Stimulated activated CD8-positive, alpha-beta memory T cell treated with anti-CD3 and anti-CD28 coated beads, Interleukin-7, amount 100 ng/mL, for 1 hour (primary cell): ENCODE results near the gene CTNND2.

Source experiments
- DNase-seq, 2 donors: peaks; one replicate each; pipeline ENCODE4 v3.0.0-alpha.2; 2020; ENCODE audit warnings: low read depth in 2 of 2

Gene CTNND2, protein sequence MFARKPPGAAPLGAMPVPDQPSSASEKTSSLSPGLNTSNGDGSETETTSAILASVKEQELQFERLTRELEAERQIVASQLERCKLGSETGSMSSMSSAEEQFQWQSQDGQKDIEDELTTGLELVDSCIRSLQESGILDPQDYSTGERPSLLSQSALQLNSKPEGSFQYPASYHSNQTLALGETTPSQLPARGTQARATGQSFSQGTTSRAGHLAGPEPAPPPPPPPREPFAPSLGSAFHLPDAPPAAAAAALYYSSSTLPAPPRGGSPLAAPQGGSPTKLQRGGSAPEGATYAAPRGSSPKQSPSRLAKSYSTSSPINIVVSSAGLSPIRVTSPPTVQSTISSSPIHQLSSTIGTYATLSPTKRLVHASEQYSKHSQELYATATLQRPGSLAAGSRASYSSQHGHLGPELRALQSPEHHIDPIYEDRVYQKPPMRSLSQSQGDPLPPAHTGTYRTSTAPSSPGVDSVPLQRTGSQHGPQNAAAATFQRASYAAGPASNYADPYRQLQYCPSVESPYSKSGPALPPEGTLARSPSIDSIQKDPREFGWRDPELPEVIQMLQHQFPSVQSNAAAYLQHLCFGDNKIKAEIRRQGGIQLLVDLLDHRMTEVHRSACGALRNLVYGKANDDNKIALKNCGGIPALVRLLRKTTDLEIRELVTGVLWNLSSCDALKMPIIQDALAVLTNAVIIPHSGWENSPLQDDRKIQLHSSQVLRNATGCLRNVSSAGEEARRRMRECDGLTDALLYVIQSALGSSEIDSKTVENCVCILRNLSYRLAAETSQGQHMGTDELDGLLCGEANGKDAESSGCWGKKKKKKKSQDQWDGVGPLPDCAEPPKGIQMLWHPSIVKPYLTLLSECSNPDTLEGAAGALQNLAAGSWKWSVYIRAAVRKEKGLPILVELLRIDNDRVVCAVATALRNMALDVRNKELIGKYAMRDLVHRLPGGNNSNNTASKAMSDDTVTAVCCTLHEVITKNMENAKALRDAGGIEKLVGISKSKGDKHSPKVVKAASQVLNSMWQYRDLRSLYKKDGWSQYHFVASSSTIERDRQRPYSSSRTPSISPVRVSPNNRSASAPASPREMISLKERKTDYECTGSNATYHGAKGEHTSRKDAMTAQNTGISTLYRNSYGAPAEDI (N-terminal part only)

DNA sequence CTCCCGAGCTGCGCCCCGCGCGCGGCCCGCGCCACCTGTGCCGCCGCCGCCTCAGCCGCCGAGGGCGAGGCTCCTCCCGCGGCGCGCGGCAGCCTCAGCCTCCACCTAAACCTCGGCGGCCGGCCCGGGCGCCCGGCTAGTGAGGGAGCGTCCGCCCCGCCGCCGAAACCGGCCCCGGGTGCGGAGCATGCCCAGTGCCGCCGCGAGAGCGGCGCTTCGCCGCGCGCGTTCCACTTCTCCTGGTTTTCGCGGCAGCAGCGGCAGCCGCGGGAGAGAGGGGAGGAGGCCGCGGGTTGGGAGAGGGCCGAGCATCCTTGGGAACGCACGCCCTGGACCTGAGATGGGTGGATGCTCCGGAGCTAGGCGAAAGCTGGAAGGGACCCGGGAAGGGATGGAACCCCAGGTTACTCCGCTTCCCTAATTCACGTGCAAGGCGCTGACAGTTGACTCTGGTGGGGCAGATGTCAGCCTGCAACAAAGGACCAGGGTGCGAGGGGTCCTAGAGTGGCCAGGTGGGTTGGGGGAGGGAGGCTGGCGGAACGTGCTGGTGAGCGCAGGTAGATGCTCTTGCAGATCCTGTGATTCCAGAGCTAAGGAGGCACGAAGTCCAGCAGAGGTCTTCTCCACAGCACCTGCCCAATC lies at the start of gene CTNND2:
CTNND2 (minus strand) TSS at position 182 of the 642 bp plus-strand sequence. CDS start 593 bp downstream, outside the sequence.
- no peak for DNase-seq

- DNase-seq: no peak
Measured at GRCh38 chr5:11946317-11946716, 42.1 kb upstream of the CTNND2 start.

- DNase-seq: no peak
Measured at GRCh38 chr5:11941566-11941965, 37.3 kb upstream of the CTNND2 start.

GRCh38 chr5:11931638-11932037 lies 27.4 kb upstream of the CTNND2 start:
- no peak for DNase-seq

GRCh38 chr5:11928909-11929308 lies 24.7 kb upstream of the CTNND2 start:
- DNase-seq: no peak

DNA sequence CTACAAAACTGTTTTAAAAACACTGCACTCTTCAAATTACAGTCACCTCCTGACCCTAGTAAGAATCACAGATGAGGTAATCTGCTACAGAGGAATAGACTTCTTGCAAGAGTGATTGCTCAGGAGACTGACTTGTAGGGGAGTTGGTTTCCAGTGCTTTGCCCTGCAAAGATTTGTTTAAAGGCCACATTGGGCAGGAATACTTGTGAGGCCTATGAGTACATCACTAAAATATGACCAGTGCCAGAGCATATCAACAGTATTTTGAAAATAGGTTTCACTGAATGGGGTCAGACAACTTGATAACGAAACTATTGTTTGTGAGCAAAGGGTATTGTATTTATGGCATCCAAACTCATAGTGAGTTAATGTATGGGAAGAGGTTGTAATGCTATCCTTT lies 21.5 kb upstream of the CTNND2 start:
- DNase-seq: no peak

DNA sequence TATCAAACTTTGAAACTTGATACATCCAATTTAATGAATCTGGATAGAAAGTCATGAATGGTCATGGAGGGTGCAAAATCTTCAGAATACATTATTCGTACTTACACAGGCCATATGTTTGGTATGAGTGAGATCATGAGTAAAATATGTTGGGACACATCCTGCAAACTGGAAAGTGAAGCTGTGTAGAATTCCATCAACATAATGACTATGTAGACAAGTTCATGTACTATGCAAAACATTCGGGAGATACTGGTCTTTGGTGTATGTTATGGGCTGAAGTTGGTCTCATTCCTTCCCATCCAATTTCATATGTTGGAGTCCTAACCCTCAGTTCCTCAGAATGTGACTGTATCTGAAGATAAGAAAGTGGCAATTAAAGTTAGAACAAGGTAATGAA lies 18.1 kb upstream of the CTNND2 start:
- no peak for DNase-seq

- no peak for DNase-seq
Measured at GRCh38 chr5:11918463-11919045, 14.3 kb upstream of the CTNND2 start.

- DNase-seq: no peak
Measured at GRCh38 chr5:11909471-11909870, 5.2 kb upstream of the CTNND2 start.

DNA sequence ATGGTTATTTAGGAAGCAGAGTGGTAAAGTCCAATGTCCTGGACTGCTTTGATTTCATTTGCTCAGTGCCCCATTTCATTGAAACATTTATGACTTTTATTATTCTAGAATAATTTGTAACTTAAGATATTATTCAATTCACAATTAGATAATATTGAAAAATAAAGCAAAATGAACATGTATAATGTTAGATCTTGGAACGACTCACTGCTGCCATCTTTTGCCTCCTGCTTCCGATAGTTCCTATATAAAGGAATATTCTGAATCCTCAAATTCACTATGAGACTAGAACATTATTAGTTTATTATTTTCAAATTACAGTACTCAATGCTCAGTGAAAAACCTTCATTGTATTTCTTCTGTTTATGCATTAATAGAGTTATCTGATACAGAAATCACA lies 2.3 kb upstream of the CTNND2 start:
- no peak for DNase-seq

GRCh38 chr5:11905206-11905605 lies 960 bp upstream of the CTNND2 start:
- DNase-seq: no peak

DNA sequence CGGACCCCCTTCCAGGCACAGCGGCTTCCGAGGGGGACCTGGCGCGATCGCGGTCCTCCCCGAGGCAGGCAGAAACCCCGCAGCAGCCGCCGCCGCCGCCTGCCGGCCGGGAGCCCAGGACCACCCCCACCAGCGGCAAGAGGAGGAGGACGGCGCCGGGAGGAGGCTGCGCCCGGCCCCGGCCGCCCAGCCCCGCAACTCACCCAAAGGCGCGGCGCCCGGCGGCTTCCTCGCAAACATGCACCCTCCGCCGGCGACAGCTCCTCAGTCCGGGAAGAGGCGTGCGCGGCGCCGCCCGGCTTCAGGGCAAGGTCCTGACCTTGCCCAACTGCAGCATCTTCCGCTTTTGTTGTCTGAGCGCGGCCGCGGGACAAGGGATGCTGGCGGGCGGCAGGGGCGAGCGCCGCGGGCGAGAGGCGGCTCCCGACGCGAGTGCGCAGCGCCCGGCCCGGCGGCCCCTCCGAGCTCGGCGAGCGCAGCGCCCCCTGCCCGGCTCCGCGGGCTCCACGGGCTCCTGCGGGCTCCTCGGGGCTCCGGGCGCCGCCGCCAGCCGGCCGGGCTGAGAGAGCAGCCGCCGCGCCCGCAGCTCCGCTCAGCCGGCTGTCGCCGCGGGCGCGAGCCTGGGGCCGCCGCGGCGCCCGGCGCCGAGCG lies 507 bp downstream of the CTNND2 start:
- DNase-seq: no peak

- no peak for DNase-seq
Measured at GRCh38 chr5:11903121-11903613, 1.1 kb downstream of the CTNND2 start.

GRCh38 chr5:11902201-11902619 lies 2.0 kb downstream of the CTNND2 start:
- no peak for DNase-seq

GRCh38 chr5:11898787-11899186 lies 5.5 kb downstream of the CTNND2 start:
- no peak for DNase-seq

DNA sequence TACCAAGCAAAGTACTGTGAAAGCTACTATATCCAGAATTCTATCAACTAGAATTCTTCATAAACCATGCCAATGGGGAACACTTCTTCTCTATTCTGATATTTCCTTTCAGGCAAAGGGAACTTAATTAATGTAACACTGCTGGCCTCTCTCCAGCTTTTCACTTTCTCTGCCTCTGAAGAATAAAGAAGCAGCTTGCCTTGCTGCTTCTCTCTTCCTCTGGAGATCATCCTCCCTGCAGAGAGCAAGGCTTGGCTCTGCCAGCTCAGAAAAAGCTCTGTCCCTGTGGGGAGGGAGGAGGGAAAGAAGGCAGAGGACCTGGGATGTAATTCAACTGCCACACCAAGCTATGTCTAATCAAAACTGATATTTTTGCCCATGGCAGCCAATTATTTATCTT lies 6.5 kb downstream of the CTNND2 start:
- DNase-seq: no peak

DNA sequence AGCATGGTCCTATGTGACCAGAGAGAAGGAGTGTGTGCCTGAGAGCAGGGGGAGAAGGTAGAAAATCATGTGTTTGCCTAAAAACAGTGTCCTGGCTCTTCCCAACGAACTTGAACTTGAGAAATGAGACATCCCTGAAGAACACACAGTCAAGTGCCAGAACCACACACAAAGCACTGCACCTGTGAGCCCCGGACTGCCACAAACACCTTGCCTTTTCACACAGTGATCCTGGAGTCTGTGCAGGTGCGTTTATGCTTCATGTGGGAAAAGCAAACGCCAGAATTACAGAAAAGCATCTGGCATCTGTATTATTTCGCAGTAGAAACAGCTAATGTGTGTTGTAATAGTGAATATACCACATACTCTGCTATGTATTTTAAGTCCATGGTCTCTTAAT lies 9.3 kb downstream of the CTNND2 start:
- no peak for DNase-seq

- no peak for DNase-seq
Measured at GRCh38 chr5:11892832-11893231, 11.4 kb downstream of the CTNND2 start.

DNA sequence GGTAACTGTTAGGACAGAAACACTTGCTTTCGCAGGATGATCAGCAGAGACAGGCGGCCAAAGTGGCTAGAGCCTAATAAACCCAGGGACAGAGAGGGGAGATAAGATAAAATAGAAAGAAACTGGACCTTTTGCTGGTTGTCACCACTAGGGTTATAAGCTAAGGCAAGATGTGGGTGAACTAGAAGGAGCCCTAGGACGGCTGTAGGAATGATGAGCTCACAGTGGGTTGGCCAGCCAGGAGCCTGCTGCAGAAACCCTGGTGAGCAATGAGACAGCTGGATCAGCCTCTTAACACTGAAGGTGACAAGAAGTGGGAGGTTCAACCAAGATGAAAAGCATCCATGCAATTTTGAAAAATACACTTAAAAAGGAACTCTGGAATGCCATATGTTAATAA lies 13.5 kb downstream of the CTNND2 start:
- no peak for DNase-seq

DNA sequence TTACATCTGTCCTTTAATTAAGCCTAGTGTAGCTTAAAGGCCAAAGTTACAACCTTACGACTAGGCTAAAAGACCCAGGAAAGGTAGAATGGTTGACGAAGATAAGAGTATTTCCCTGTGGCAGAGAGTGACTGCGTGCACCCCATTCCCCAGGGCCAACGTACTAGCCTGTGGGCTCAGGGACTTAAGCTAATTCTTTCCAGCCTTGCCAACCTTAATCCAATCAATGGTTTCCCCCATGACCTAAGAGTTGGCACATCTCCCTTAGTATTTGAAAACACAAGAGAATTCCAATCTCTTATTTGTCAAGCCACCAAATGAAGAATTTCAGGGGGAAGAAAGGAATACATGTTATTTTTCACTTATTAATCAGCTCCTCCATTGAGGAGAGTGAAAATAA lies 16.0 kb downstream of the CTNND2 start:
- no peak for DNase-seq

DNA sequence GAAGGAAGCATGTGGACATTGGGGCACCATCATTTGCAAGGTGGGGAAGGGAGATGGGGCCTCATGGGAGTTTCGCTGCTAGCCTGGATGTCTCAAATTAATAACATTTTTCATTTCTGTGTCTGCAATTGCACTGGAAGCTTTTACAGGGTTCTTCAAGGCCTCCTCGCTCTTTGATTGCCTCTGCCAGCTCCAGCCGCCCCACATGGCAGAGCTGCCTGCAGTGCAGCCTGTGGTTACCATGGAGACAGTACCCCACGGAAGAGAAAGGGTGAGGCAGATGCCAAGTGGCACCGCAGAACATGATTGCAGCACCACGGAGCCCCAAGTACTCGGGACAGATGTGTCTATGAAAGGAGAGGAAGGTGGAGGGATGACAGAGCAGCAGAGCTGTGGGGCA lies 25.4 kb downstream of the CTNND2 start:
- DNase-seq: no peak
